ENCODE data around the gene TXNDC12. TPM values are rescaled to one million over a fixed set of nuclear protein-coding genes. Genes with fewer than 3 reads are reported as not detected.
A peak's percentile ranks its signal among the peaks of the same experiment; 100 is the strongest.
"Not testable (repeated sequence)": the region's sequence is repeated elsewhere in the genome, so short reads cannot be mapped to it uniquely, and the experiment has no call there.

TXNDC12 gene
- total RNA-seq, 1 donor from 2014 or later = 37.8 TPM

GRCh38 chr1:52045666-52046195, 9.3 kb downstream of the TXNDC12 start:
- not testable (repeated sequence) for DNase-seq

GRCh38 chr1:52045236-52045635, 9.8 kb downstream of the TXNDC12 start:
- DNase-seq = no peak

GRCh38 chr1:52041551-52042185, 13.3 kb downstream of the TXNDC12 start:
- peak; percentile 55 for DNase-seq

- DNase-seq = no peak
These were observed 17.1 kb downstream of the TXNDC12 start for GRCh38 chr1:52037909-52038308.

- no peak for DNase-seq
These were observed 17.6 kb downstream of the TXNDC12 start for GRCh38 chr1:52037402-52037814.

GRCh38 chr1:52034050-52034384, 21.0 kb downstream of the TXNDC12 start:
- no peak for DNase-seq

GRCh38 chr1:52033190-52034049, 21.6 kb downstream of the TXNDC12 start, which contains the start of gene KTI12:
Gene KTI12 (minus strand): TSS chr1:52033810. CDS start chr1:52033761, 49 bp downstream.
- peak; percentile 93 for DNase-seq

- peak; percentile 71 for DNase-seq
These were observed 22.2 kb downstream of the TXNDC12 start for GRCh38 chr1:52032785-52033131.

- peak; percentile 5 for DNase-seq
These were observed 22.7 kb downstream of the TXNDC12 start for GRCh38 chr1:52032124-52032784.

- DNase-seq = not testable (repeated sequence)
These were observed 26.2 kb downstream of the TXNDC12 start for GRCh38 chr1:52028839-52029238.

GRCh38 chr1:52028328-52028727, 26.7 kb downstream of the TXNDC12 start:
- no peak for DNase-seq

GRCh38 chr1:52026278-52026677, 28.7 kb downstream of the TXNDC12 start:
- DNase-seq = no peak

GRCh38 chr1:52022133-52022532, 32.9 kb downstream of the TXNDC12 start:
- peak; percentile 76 for DNase-seq

GRCh38 chr1:52008071-52008809, 46.8 kb downstream of the TXNDC12 start:
- no peak for DNase-seq

GRCh38 chr1:52007215-52008002, 47.6 kb downstream of the TXNDC12 start:
- no peak for DNase-seq

GRCh38 chr1:52006081-52006553, 48.9 kb downstream of the TXNDC12 start:
- not testable (repeated sequence) for DNase-seq

GRCh38 chr1:52005548-52005947, 49.4 kb downstream of the TXNDC12 start:
- DNase-seq = not testable (repeated sequence)

- DNase-seq = no peak
These were observed 51.1 kb downstream of the TXNDC12 start for GRCh38 chr1:52003877-52004276.

GRCh38 chr1:52002038-52002917, 52.7 kb downstream of the TXNDC12 start:
- peak; percentile 96 for DNase-seq

GRCh38 chr1:51998701-51999100, 56.3 kb downstream of the TXNDC12 start:
- DNase-seq = no peak

All from dermis blood vessel endothelial cell (primary cell).